ENCODE measurements around the gene TRABD2B.

Gene TRABD2B

GRCh38 chr1:47980501-47980900 is 16.7 kb downstream of the TRABD2B start:
- Histone ChIP-seq H3K9ac (ENCODE audit: low read length in 2 of 2) (no peak overlapping the region), H3K4me1 (ENCODE audit: control insufficient read depth, insufficient read depth, low read length) (peaks cover 9% of the 10 kb centered on the region), H3K36me3 (ENCODE audit: control insufficient read depth in 2 of 2, insufficient read depth in 2 of 2, low read length in 2 of 2) (no peaks in the 10 kb centered on the region), H3K4me3 (ENCODE audit: low read length in 2 of 2) (no peak overlapping the region), H3K27me3 (ENCODE audit: control insufficient read depth in 1 of 2, insufficient read depth in 2 of 2, low read length in 2 of 2) (peaks cover 8 to 20% of the 10 kb centered on the region in 2 donors), H3K9me3 (ENCODE audit: control insufficient read depth in 2 of 2, low read length in 2 of 2) (no peaks in the 10 kb centered on the region), H3K27ac (ENCODE audit: low read length) (no peak overlapping the region)

GRCh38 chr1:47979724-47980123 is 17.5 kb downstream of the TRABD2B start:
- Histone ChIP-seq H3K27ac (ENCODE audit: low read length) (no peak overlapping the region), H3K9me3 (ENCODE audit: control insufficient read depth in 2 of 2, low read length in 2 of 2) (no peaks in the 10 kb centered on the region), H3K4me1 (ENCODE audit: control insufficient read depth, insufficient read depth, low read length) (peaks cover 9% of the 10 kb centered on the region), H3K36me3 (ENCODE audit: control insufficient read depth in 2 of 2, insufficient read depth in 2 of 2, low read length in 2 of 2) (no peaks in the 10 kb centered on the region), H3K27me3 (ENCODE audit: control insufficient read depth in 1 of 2, insufficient read depth in 2 of 2, low read length in 2 of 2) (peaks cover 3 to 14% of the 10 kb centered on the region in 2 donors), H3K4me3 (ENCODE audit: low read length in 2 of 2) (no peak overlapping the region), H3K9ac (ENCODE audit: low read length in 2 of 2) (no peak overlapping the region)

- Histone ChIP-seq H3K9me3 (ENCODE audit: control insufficient read depth in 2 of 2, low read length in 2 of 2) (no peaks in the 10 kb centered on the region), H3K27ac (ENCODE audit: low read length) (no peak overlapping the region), H3K9ac (ENCODE audit: low read length in 2 of 2) (no peak overlapping the region), H3K4me3 (ENCODE audit: low read length in 2 of 2) (no peak overlapping the region), H3K27me3 (ENCODE audit: control insufficient read depth in 1 of 2, insufficient read depth in 2 of 2, low read length in 2 of 2) (peaks cover 3 to 5% of the 10 kb centered on the region in 2 donors), H3K4me1 (ENCODE audit: control insufficient read depth, insufficient read depth, low read length) (no peaks in the 10 kb centered on the region), H3K36me3 (ENCODE audit: control insufficient read depth in 2 of 2, insufficient read depth in 2 of 2, low read length in 2 of 2) (no peaks in the 10 kb centered on the region)
Observed at GRCh38 chr1:47978486-47978885, 18.7 kb downstream of the TRABD2B start.

GRCh38 chr1:47976728-47977127 is 20.5 kb downstream of the TRABD2B start:
- no peaks in the 10 kb centered on the region for H3K4me1 ChIP-seq (ENCODE audit: control insufficient read depth, insufficient read depth, low read length)
- no peak overlapping the region for H3K9ac ChIP-seq (ENCODE audit: low read length in 2 of 2)
- no peak overlapping the region for H3K27ac ChIP-seq (ENCODE audit: low read length)
- H3K4me3 ChIP-seq (ENCODE audit: low read length in 2 of 2): no peak overlapping the region
- no peaks in the 10 kb centered on the region for H3K9me3 ChIP-seq (ENCODE audit: control insufficient read depth in 2 of 2, low read length in 2 of 2)
- H3K36me3 ChIP-seq (ENCODE audit: control insufficient read depth in 2 of 2, insufficient read depth in 2 of 2, low read length in 2 of 2): no peaks in the 10 kb centered on the region
- peaks cover 2 to 5% of the 10 kb centered on the region in 2 donors for H3K27me3 ChIP-seq (ENCODE audit: control insufficient read depth in 1 of 2, insufficient read depth in 2 of 2, low read length in 2 of 2)

GRCh38 chr1:47976267-47976666 is 20.9 kb downstream of the TRABD2B start:
- Histone ChIP-seq H3K4me3 (ENCODE audit: low read length in 2 of 2) (no peak overlapping the region), H3K36me3 (ENCODE audit: control insufficient read depth in 2 of 2, insufficient read depth in 2 of 2, low read length in 2 of 2) (no peaks in the 10 kb centered on the region), H3K4me1 (ENCODE audit: control insufficient read depth, insufficient read depth, low read length) (no peaks in the 10 kb centered on the region), H3K27ac (ENCODE audit: low read length) (no peak overlapping the region), H3K9ac (ENCODE audit: low read length in 2 of 2) (no peak overlapping the region), H3K27me3 (ENCODE audit: control insufficient read depth in 1 of 2, insufficient read depth in 2 of 2, low read length in 2 of 2) (peaks cover under 1 to 5% of the 10 kb centered on the region in 2 donors), H3K9me3 (ENCODE audit: control insufficient read depth in 2 of 2, low read length in 2 of 2) (no peaks in the 10 kb centered on the region)

- Histone ChIP-seq H3K27me3 (ENCODE audit: control insufficient read depth in 1 of 2, insufficient read depth in 2 of 2, low read length in 2 of 2) (peaks cover 2 to 5% of the 10 kb centered on the region in 2 donors), H3K4me3 (ENCODE audit: low read length in 2 of 2) (no peak overlapping the region), H3K9ac (ENCODE audit: low read length in 2 of 2) (no peak overlapping the region), H3K4me1 (ENCODE audit: control insufficient read depth, insufficient read depth, low read length) (no peaks in the 10 kb centered on the region), H3K9me3 (ENCODE audit: control insufficient read depth in 2 of 2, low read length in 2 of 2) (no peaks in the 10 kb centered on the region), H3K27ac (ENCODE audit: low read length) (no peak overlapping the region), H3K36me3 (ENCODE audit: control insufficient read depth in 2 of 2, insufficient read depth in 2 of 2, low read length in 2 of 2) (no peaks in the 10 kb centered on the region)
Observed at GRCh38 chr1:47975302-47975921, 21.8 kb downstream of the TRABD2B start.

GRCh38 chr1:47972864-47973432 is 24.2 kb downstream of the TRABD2B start:
- Histone ChIP-seq H3K27ac (ENCODE audit: low read length) (no peak overlapping the region), H3K9ac (ENCODE audit: low read length in 2 of 2) (no peak overlapping the region), H3K27me3 (ENCODE audit: control insufficient read depth in 1 of 2, insufficient read depth in 2 of 2, low read length in 2 of 2) (peaks cover 2 to 5% of the 10 kb centered on the region in 2 donors), H3K36me3 (ENCODE audit: control insufficient read depth in 2 of 2, insufficient read depth in 2 of 2, low read length in 2 of 2) (no peaks in the 10 kb centered on the region), H3K9me3 (ENCODE audit: control insufficient read depth in 2 of 2, low read length in 2 of 2) (no peaks in the 10 kb centered on the region), H3K4me3 (ENCODE audit: low read length in 2 of 2) (no peak overlapping the region), H3K4me1 (ENCODE audit: control insufficient read depth, insufficient read depth, low read length) (no peaks in the 10 kb centered on the region)

GRCh38 chr1:47971385-47972160 is 25.6 kb downstream of the TRABD2B start:
- H3K4me3 ChIP-seq (ENCODE audit: low read length in 2 of 2): no peak overlapping the region
- H3K36me3 ChIP-seq (ENCODE audit: control insufficient read depth in 2 of 2, insufficient read depth in 2 of 2, low read length in 2 of 2): no peaks in the 10 kb centered on the region
- no peak overlapping the region for H3K27ac ChIP-seq (ENCODE audit: low read length)
- peaks cover 2 to 3% of the 10 kb centered on the region in 2 donors for H3K27me3 ChIP-seq (ENCODE audit: control insufficient read depth in 1 of 2, insufficient read depth in 2 of 2, low read length in 2 of 2)
- H3K9me3 ChIP-seq (ENCODE audit: control insufficient read depth in 2 of 2, low read length in 2 of 2): no peaks in the 10 kb centered on the region
- H3K4me1 ChIP-seq (ENCODE audit: control insufficient read depth, insufficient read depth, low read length): no peaks in the 10 kb centered on the region
- no peak overlapping the region for H3K9ac ChIP-seq (ENCODE audit: low read length in 2 of 2)

- Histone ChIP-seq H3K9ac (ENCODE audit: low read length in 2 of 2) (no peak overlapping the region), H3K4me1 (ENCODE audit: control insufficient read depth, insufficient read depth, low read length) (no peaks in the 10 kb centered on the region), H3K9me3 (ENCODE audit: control insufficient read depth in 2 of 2, low read length in 2 of 2) (no peaks in the 10 kb centered on the region), H3K36me3 (ENCODE audit: control insufficient read depth in 2 of 2, insufficient read depth in 2 of 2, low read length in 2 of 2) (no peaks in the 10 kb centered on the region), H3K27me3 (ENCODE audit: control insufficient read depth in 1 of 2, insufficient read depth in 2 of 2, low read length in 2 of 2) (peaks cover 2 to 3% of the 10 kb centered on the region in 2 donors), H3K27ac (ENCODE audit: low read length) (no peak overlapping the region), H3K4me3 (ENCODE audit: low read length in 2 of 2) (no peak overlapping the region)
Observed at GRCh38 chr1:47970882-47971281, 26.3 kb downstream of the TRABD2B start.

GRCh38 chr1:47969478-47969877 is 27.7 kb downstream of the TRABD2B start:
- Histone ChIP-seq H3K36me3 (ENCODE audit: control insufficient read depth in 2 of 2, insufficient read depth in 2 of 2, low read length in 2 of 2) (no peaks in the 10 kb centered on the region), H3K4me3 (ENCODE audit: low read length in 2 of 2) (no peak overlapping the region), H3K4me1 (ENCODE audit: control insufficient read depth, insufficient read depth, low read length) (no peaks in the 10 kb centered on the region), H3K9ac (ENCODE audit: low read length in 2 of 2) (no peak overlapping the region), H3K27ac (ENCODE audit: low read length) (no peak overlapping the region), H3K9me3 (ENCODE audit: control insufficient read depth in 2 of 2, low read length in 2 of 2) (no peaks in the 10 kb centered on the region), H3K27me3 (ENCODE audit: control insufficient read depth in 1 of 2, insufficient read depth in 2 of 2, low read length in 2 of 2) (peaks cover 1 to 2% of the 10 kb centered on the region in 2 donors)

GRCh38 chr1:47968556-47968888 is 28.7 kb downstream of the TRABD2B start:
- Histone ChIP-seq H3K4me1 (ENCODE audit: control insufficient read depth, insufficient read depth, low read length) (peaks cover 8% of the 10 kb centered on the region), H3K9ac (ENCODE audit: low read length in 2 of 2) (no peak overlapping the region)

More at GRCh38 chr1:47968556-47968888, 28.7 kb downstream of the TRABD2B start:
- no peaks in the 10 kb centered on the region for H3K36me3 ChIP-seq (ENCODE audit: control insufficient read depth in 2 of 2, insufficient read depth in 2 of 2, low read length in 2 of 2)
- peaks cover 0 to 2% of the 10 kb centered on the region in 2 donors for H3K27me3 ChIP-seq (ENCODE audit: control insufficient read depth in 1 of 2, insufficient read depth in 2 of 2, low read length in 2 of 2)
- H3K9me3 ChIP-seq (ENCODE audit: control insufficient read depth in 2 of 2, low read length in 2 of 2): no peaks in the 10 kb centered on the region
- no peak overlapping the region for H3K27ac ChIP-seq (ENCODE audit: low read length)
- H3K4me3 ChIP-seq (ENCODE audit: low read length in 2 of 2): no peak overlapping the region
